Neural cell (in vitro differentiated cells): ENCODE measurements around the gene SCAP.

Source experiments
- CTCF ChIP-seq: fragments of 450-650 bp; IDR thresholded peaks from 2 replicates; pipeline ENCODE4 v1.5.1; 2014; ENCODE audit warnings: antibody characterized with exemption, mild to moderate bottlenecking, moderate library complexity; ENCODE audit not compliant: poor library complexity, severe bottlenecking
- EP300 ChIP-seq: fragments of 450-650 bp; conservative IDR thresholded peaks from 2 replicates; pipeline ENCODE4 v1.6.1; 2014; ENCODE audit warnings: antibody characterized with exemption, mild to moderate bottlenecking, moderate library complexity; ENCODE audit not compliant: poor library complexity, severe bottlenecking
- EZH2 ChIP-seq: fragments of 200-600, 300-800 bp; shearing (Covaris generic), sonication (generic); IDR thresholded peaks from 2 replicates; pipeline ENCODE4 v1.6.1; 2014; ENCODE audit warnings: antibody characterized with exemption, low read length, borderline replicate concordance, mild to moderate bottlenecking; ENCODE audit not compliant: insufficient read depth, poor library complexity, severe bottlenecking
- POLR2AphosphoS5 ChIP-seq: IDR thresholded peaks from 2 replicates; pipeline ENCODE4 v1.6.1; 2012
- RAD21 ChIP-seq: fragments of 450-650 bp; conservative IDR thresholded peaks from 2 replicates; pipeline ENCODE4 v1.6.1; 2014; ENCODE audit warnings: antibody characterized with exemption, mild to moderate bottlenecking, moderate library complexity
- SMC3 ChIP-seq: fragments of 450-650 bp; conservative IDR thresholded peaks from 2 replicates; pipeline ENCODE4 v1.6.1; 2014; ENCODE audit warnings: antibody characterized with exemption, mild to moderate bottlenecking, moderate library complexity; ENCODE audit not compliant: poor library complexity
- TAF1 ChIP-seq: IDR thresholded peaks from 2 replicates; pipeline ENCODE4 v1.6.1; 2012; ENCODE audit warnings: low read depth
- TF ChIP-seq, protein P1 (sequence below): IDR thresholded peaks from 2 replicates; pipeline ENCODE4 v1.6.1; 2012; ENCODE audit warnings: borderline replicate concordance

GRCh38 chr3:47406762-47407149, 69.0 kb downstream of the SCAP start:
- TF ChIP-seq CTCF (no peak), TAF1 (no peak), EP300 (no peak), SMC3 (no peak), EZH2 (no peak), POLR2AphosphoS5 (no peak), RAD21 (no peak)
- TF ChIP-seq, protein P1, sequence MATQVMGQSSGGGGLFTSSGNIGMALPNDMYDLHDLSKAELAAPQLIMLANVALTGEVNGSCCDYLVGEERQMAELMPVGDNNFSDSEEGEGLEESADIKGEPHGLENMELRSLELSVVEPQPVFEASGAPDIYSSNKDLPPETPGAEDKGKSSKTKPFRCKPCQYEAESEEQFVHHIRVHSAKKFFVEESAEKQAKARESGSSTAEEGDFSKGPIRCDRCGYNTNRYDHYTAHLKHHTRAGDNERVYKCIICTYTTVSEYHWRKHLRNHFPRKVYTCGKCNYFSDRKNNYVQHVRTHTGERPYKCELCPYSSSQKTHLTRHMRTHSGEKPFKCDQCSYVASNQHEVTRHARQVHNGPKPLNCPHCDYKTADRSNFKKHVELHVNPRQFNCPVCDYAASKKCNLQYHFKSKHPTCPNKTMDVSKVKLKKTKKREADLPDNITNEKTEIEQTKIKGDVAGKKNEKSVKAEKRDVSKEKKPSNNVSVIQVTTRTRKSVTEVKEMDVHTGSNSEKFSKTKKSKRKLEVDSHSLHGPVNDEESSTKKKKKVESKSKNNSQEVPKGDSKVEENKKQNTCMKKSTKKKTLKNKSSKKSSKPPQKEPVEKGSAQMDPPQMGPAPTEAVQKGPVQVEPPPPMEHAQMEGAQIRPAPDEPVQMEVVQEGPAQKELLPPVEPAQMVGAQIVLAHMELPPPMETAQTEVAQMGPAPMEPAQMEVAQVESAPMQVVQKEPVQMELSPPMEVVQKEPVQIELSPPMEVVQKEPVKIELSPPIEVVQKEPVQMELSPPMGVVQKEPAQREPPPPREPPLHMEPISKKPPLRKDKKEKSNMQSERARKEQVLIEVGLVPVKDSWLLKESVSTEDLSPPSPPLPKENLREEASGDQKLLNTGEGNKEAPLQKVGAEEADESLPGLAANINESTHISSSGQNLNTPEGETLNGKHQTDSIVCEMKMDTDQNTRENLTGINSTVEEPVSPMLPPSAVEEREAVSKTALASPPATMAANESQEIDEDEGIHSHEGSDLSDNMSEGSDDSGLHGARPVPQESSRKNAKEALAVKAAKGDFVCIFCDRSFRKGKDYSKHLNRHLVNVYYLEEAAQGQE, result no peak
